SK-N-SH (cell line): Measurements from ENCODE around the gene FAM184B.

Experiments
- EP300 ChIP-seq, 2 experiments: IDR thresholded peaks; 2 replicates each; pipeline versions ENCODE4 v1.4.0 to v1.6.1; 2012; ENCODE audit warnings: borderline replicate concordance in 1 of 2, low read depth in 1 of 2, low read length in 1 of 2
- NFIC ChIP-seq: IDR thresholded peaks from 2 replicates; pipeline ENCODE4 v1.4.0; 2012; ENCODE audit warnings: borderline replicate concordance
- POLR2AphosphoS5 ChIP-seq: IDR thresholded peaks from 2 replicates; pipeline ENCODE4 v1.6.1; 2012; ENCODE audit warnings: low read depth, low read length
- RAD21 ChIP-seq: IDR thresholded peaks from 2 replicates; pipeline ENCODE4 v1.6.1; 2012; ENCODE audit warnings: mild to moderate bottlenecking, low read length
- SMC3 ChIP-seq: IDR thresholded peaks from 2 replicates; pipeline ENCODE4 v1.6.1; 2012; ENCODE audit warnings: low read depth, low read length, improper control_type of control experiment
- TCF12 ChIP-seq: IDR thresholded peaks from 2 replicates; pipeline ENCODE4 v1.4.0; 2012
- YY1 ChIP-seq: IDR thresholded peaks from 2 replicates; pipeline ENCODE4 v1.4.0; 2012; ENCODE audit warnings: low read depth, mild to moderate bottlenecking
- TF ChIP-seq, protein P1 (sequence below): fragments of 200-600 bp; sonication (generic); IDR thresholded peaks from 2 replicates; pipeline ENCODE4 v1.6.1; 2017; ENCODE audit warnings: antibody characterized with exemption, mild to moderate bottlenecking, moderate library complexity
- TF ChIP-seq, protein P2 (sequence below): IDR thresholded peaks from 2 replicates; pipeline ENCODE4 v1.6.1; 2012; ENCODE audit warnings: mild to moderate bottlenecking, low read depth, low read length, moderate library complexity

DNA sequence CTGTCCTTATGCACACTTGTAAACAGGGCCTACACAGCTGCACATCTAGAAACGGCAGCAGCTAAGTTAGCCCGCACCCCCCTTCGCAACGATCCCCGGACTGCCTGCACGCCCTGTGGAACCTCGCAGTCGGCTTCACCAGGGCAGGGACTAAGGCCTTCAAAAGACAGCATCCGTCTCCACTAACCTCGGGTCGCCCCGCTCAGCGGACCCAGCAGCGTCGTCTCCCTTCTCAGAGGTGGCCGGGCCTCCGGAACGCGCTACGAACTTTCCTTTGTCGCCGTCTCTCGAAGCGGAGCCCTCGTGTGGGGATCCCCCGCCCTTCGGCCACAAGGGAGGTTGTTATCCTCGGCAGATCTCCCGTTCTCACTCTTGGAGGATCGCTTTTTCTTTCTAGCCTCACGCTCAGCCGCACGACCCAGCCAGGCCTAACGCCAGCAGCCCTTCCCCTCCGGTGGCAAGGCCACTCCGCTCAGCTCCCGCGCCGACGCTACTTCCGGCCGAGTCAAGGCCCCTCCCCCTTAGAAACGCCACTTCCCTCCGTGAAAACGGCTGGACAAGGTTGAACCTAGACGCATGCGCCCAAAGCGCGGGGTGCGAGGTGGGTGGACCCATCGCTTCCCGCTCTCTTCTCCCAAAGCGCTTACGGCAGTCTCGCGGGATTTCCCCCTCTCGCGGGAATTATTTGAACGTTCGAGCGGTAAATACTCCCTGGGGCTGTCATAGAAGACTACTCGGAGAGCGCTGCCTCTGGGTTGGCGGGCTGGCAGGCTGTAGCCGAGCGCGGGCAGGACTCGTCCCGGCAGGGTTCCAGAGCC lies 29.0 kb upstream of the FAM184B start, which contains the start of the genes DCAF16 and NCAPG:
- TF ChIP-seq, protein P1, sequence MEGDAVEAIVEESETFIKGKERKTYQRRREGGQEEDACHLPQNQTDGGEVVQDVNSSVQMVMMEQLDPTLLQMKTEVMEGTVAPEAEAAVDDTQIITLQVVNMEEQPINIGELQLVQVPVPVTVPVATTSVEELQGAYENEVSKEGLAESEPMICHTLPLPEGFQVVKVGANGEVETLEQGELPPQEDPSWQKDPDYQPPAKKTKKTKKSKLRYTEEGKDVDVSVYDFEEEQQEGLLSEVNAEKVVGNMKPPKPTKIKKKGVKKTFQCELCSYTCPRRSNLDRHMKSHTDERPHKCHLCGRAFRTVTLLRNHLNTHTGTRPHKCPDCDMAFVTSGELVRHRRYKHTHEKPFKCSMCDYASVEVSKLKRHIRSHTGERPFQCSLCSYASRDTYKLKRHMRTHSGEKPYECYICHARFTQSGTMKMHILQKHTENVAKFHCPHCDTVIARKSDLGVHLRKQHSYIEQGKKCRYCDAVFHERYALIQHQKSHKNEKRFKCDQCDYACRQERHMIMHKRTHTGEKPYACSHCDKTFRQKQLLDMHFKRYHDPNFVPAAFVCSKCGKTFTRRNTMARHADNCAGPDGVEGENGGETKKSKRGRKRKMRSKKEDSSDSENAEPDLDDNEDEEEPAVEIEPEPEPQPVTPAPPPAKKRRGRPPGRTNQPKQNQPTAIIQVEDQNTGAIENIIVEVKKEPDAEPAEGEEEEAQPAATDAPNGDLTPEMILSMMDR = no peak
- peak; percentile 9; the same call in 1 of the 2 replicates for TF ChIP-seq YY1
- no peak for TF ChIP-seq RAD21
- no peak for TF ChIP-seq SMC3
- TF ChIP-seq TCF12 = no peak
- TF ChIP-seq, protein P2, sequence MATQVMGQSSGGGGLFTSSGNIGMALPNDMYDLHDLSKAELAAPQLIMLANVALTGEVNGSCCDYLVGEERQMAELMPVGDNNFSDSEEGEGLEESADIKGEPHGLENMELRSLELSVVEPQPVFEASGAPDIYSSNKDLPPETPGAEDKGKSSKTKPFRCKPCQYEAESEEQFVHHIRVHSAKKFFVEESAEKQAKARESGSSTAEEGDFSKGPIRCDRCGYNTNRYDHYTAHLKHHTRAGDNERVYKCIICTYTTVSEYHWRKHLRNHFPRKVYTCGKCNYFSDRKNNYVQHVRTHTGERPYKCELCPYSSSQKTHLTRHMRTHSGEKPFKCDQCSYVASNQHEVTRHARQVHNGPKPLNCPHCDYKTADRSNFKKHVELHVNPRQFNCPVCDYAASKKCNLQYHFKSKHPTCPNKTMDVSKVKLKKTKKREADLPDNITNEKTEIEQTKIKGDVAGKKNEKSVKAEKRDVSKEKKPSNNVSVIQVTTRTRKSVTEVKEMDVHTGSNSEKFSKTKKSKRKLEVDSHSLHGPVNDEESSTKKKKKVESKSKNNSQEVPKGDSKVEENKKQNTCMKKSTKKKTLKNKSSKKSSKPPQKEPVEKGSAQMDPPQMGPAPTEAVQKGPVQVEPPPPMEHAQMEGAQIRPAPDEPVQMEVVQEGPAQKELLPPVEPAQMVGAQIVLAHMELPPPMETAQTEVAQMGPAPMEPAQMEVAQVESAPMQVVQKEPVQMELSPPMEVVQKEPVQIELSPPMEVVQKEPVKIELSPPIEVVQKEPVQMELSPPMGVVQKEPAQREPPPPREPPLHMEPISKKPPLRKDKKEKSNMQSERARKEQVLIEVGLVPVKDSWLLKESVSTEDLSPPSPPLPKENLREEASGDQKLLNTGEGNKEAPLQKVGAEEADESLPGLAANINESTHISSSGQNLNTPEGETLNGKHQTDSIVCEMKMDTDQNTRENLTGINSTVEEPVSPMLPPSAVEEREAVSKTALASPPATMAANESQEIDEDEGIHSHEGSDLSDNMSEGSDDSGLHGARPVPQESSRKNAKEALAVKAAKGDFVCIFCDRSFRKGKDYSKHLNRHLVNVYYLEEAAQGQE = no peak
- TF ChIP-seq NFIC = no peak; the same call in 1 of the 2 replicates
- no peak; a peak in 1 of 4 replicates for TF ChIP-seq EP300 (IDR thresholded peaks at IDR 0.05; ENCODE audit: borderline replicate concordance in 1 of 2, low read depth in 1 of 2, low read length in 1 of 2)
- peak; percentile 96 for TF ChIP-seq POLR2AphosphoS5
